ENCODE data around the gene OR52B6.
"Not testable (repeated sequence)": the region's sequence is repeated elsewhere in the genome, so short reads cannot be mapped to it uniquely, and the experiment has no call there.

The OR52B6 gene

DNA sequence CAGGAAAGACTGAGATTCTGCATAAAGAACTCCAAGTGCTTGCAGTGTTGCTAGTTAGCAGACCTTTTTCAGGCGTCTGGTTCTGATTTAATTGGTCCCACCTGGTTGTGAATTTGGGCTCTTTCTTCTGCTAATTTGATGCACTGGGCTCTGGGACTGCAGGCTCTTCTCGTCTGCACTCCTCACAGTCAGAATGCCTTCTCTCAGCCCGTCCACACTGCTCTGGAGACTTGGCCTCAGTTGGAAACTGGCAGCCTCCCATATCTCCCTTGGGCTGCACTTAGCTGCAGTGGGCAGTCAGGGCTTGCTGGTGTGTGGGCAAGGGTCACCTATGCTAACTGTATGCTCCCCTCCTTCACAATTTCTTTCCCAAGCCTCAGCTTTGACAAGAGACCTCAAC, 17.3 kb downstream of the OR52B6 start:
- no peak for DNase-seq

DNA sequence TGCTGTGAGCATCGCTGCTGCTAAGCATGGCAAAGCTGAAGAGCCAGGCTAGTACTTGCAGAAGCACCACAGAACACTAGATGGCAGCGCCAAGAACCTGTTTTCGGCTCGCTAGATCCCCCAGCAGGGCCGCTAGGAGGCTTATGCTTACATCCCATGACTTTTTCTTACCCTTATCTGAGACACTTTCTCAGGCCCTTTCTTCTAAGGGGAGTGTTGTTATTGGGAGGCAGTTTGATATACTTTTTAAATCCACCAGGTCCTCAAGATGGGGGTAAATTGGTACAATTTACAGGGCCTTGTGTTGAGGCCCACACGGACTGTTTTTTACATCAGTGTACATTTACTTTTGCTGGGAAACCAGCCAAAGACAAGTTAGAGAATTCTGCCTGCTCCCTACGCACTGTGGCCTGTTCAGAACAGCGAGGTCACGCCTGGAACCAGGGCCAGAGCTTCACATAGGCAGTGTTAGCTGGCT, 19.7 kb downstream of the OR52B6 start:
- peak; percentile 24 for DNase-seq

DNA sequence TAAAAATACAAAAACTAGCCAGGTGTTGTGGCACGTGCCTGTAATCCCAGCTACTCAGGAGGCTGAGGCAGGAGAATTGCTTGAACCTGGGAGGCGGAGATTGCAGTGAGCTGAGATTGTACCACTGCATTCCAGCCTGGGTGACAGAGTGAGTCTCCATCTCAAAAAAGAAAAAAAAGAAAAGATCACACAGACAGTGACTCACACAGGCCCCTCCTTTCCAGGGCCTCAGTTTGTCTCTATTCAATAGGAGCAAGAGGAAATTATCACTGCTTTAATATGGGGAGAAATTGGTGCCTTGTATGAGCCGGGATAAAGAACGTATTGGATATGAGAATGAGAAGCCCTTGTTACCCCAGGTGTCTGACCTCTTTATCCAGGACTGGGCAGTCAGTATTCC, 22.1 kb downstream of the OR52B6 start:
- not testable (repeated sequence) for DNase-seq

DNA sequence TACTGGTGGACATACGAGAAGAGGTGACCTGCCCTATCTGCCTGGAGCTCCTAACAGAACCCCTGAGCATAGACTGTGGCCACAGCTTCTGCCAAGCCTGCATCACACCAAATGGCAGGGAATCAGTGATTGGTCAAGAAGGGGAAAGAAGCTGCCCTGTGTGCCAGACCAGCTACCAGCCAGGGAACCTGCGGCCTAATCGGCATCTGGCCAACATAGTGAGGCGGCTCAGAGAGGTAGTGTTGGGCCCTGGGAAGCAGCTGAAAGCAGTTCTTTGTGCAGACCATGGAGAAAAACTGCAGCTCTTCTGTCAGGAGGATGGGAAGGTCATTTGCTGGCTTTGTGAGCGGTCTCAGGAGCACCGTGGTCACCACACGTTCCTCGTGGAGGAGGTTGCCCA, 22.6 kb downstream of the OR52B6 start:
- no peak for DNase-seq

DNA sequence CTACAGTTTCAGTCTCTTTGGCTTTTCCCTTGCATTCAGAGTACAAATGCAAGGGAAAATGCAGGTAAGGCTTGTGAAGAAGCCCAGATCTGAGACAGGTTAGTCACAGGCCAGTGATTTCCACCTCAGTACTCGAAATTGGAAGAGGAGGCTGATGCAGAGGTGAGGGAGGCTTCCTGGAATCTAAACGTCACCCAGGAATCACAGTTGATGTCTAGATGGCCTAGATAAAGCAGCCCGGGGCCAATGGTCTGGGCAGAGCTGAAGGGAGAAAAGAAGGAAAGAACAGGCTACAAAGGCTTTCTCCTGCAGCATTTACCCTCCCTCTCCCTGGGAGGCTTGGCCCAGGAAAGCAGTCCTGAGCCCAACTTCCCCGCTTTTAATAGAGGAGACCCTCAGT, 24.2 kb downstream of the OR52B6 start:
- DNase-seq = no peak

DNA sequence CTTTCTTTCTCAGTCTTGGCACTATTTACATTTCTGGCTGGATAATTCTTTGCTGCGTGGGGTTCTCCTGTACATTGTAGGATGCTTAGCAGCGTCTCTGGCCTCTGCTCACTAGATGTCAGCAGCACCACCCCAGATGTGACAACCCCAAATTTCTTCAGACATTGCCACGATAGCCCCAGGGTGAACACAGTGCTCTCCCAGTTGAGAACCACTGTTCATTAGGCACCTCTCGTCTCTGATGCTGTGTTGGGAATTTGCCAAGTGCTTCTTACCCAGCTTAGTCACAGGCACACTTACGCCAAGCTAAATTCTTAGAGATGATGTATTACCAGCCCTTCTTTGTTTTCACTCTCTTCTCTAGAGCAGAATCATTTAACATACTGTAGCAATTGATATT, 25.2 kb downstream of the OR52B6 start:
- no peak for DNase-seq

DNA sequence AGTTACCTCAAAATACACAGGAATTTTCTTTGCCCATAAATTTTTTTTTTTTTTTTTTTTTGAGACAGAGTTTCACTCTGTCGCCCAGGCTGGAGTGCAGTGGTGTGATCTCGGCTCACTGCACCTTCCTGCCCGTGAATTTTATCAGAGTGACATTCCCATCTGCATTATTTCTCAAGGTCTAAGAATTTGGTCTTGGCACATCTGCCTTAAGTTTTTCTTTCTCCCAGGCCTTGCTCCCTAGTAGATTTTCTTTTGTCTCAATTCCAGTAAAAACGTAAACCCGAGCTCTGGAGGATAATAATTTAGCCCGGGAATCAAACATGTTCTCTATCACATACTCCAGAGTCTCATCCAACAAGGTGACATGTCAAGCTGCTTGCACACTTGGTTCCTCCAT, 28.1 kb downstream of the OR52B6 start:
- no peak for DNase-seq

DNA sequence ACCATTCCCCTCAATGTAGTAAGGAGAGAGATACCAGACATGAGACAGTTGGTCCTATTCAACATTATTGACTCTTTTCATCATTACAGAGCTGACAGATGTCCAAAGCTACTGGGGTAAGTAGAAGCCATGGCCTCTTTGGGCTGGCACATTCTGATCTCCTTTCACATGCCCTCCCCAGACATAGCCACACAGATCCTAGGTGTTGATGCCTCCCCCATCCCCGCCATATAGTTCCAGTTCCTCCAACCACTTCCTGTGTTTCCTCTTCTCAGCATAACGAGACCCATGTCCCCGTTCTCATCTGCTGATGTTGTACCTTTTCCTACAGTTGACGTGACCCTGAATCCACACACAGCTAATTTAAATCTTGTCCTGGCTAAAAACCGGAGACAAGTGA, 29.8 kb downstream of the OR52B6 start:
- DNase-seq = no peak

DNA sequence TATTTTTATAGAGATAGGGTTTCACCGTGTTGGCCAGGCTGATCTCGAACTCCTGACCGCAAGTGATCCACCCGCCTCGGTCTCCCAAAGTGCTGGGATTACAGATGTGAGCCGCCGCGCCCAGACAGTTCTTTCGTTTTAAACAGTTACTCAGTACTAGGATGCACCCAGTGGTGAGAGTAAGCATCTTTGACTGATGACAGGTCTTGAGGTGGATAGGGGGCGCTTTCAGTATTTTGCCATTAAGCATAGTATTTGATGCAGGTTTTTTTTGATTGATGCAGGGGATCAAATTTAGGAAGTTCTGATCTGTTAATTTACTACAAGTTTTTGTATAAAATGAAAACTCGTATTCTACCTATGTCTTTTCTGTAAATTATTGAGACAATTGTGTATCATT, 30.9 kb downstream of the OR52B6 start:
- no peak for DNase-seq

DNA sequence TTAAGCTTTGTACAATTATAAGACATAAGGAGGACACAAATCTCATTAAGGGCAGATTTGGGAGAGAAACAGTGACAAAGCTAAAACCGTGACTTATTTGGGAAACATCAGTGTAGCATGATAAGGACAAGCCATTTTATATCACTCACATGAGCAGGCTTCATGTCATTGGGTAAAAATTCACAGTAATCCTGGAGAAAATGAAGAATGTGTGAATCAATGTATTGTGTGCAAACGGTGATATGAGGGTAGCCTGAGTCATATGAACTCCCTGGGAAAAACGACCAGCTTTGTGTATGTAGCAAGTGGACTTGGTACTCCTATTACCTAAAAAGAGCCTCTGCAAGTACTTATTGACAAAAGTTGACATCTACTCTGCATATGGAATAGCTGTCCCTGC, 38.1 kb downstream of the OR52B6 start:
- no peak for DNase-seq

DNA sequence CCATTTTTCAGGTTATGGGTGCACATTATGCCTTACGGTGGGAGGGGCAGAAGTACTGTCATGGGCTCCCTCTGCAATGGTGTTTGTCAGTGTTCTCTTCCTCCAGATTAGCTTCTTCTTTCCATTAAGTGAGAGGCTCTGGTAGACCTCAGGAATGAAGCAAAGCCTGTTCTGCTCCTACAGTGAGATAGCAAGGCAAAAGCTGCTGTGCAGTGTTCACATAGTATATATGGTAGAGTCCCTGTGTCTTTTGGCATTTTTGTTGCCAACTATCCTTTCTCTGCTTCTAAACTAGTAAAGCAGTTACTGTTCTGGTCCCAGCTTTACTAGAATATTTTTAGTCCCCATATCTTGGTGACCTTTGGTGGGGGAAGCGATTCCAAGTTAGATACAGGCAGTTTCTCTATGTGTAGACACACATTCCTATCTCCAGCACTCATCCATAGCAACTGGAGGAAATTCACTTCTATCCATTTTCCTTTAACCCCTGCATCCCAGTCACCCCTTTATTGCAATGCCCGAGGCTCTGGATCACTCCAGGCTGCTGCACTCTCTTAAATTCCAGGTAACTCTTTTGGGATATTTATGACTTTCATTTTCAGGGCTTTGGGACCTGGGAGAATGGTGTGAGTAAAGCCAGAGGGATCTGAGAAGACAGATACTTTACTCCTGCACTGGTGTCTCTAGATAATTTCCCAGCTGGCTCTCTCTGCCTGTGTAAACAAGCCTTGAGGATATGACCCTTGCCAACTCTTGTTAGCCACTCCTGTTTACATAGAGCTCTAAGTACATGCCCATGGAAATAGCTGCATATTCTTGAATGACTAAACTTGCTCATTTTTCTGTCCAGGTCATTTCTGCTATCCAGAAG, 40.2 kb downstream of the OR52B6 start:
- DNase-seq = no peak

DNA sequence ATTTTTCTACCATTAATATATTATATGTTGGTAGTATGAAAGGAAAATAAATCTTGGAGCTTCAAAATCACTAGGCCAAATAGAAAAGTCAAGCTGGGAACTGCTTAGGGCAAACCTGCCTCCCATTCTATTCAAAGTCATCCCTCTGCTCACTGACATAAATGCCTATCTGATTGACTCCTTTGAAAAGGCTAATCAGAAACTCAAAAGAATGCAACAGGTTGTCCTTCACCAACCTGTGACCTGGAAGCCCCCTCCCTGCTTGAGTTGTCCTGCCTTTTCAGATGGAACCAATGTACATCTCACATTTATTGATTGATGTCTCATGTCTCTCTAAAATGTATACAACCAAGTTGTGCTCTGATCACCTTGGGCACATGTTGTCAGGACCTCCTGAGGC, 40.9 kb downstream of the OR52B6 start:
- no peak for DNase-seq

DNA sequence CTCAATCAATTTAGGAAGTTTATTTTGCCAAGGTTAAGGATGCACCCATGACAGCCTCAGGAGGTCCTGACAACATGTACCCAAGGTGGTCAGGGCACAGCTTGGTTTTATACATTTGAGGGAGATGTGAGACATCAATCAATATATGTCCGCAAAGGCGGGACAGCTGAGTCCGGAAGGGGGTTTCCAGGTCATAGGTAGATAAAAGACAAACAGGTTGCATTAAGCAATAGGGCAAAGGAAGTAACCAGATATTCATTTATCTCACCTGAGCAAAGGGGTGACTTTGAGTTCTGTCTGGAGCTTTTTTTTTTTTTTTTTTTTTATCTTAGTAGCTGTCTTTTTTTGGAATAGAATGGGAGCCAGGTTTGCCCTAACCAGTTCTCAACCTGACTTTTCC, 42.1 kb downstream of the OR52B6 start:
- no peak for DNase-seq

DNA sequence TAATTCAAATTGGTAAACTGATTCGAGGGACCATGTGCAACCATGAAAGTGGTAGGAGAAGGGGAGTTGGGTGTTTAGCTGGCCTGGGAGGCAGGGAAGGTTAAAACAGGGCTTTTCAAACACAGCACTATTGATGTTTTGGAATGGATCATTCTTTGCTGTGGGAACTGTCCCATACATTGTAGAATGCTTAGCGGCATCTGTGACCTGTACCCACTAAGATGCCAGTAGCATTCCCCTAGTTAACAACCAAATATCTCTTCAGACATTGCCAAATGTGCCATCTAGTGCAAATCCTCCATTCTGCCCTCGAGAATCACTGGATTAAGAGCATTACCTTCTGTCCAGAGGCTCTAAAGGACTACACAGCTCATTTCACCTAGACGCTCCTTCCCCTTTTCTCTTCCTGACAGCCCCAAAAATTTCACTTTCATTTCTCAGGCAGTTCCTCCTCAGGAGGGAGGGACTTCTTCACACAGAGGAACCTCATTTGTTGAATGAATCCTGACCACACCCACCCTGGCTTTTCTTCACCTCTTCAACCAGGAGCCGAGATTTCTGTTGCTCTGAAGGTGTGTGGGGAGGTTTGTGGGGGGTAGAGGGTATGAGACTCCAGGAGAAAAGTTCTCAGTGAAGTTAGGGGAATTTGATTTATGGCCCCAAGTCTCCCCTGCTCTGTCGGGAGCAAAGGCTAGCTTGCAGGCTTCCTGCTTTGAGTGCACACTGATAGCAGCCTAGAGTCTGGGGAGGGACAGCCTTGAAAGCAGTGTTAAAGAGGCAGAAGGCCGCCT, 44.0 kb downstream of the OR52B6 start, which contains the start of gene TRIM34:
TSS of gene TRIM34 (plus strand) at position 513 of the 791 bp plus-strand sequence. CDS start 7,331 bp downstream, outside the sequence.
- peak; percentile 18 for DNase-seq

DNA sequence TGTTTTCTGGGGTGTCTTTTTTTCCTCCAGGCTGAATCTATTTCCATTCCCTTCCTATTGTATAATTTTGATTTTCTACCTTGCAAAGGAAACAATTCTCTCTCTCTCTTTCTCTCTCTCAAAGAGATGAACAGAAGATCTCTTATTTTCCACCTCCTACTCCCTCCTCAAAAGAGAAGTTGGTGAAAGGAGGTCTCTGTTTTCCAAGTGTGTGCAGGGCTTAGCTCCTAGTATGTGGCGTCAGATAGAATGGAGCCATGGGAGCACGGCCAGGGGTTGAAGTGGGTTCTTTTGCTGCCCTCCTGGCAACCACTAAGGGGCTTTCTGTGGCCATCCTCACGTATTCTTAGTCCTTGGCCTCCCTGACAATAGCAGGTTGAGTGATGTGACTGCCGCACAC, 44.6 kb downstream of the OR52B6 start:
- DNase-seq = no peak

DNA sequence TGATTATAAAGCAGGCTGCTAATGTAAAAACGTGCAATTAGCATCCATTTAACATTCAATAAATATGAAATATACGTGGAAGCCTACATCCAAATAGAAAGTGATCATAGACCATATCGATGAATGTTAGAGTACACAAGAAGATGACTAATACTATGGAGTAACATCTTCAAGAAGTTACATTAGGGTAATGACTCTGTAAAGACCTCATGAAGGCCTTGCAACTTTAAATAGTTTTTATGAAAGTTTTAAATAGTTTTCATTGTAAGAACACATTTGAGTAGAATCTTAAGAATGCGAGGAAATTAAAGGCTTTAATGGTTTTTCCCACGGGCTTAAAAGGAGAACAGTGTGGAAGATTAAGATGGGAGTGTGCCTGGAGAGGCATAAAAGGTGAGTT, 45.5 kb downstream of the OR52B6 start:
- DNase-seq = no peak

DNA sequence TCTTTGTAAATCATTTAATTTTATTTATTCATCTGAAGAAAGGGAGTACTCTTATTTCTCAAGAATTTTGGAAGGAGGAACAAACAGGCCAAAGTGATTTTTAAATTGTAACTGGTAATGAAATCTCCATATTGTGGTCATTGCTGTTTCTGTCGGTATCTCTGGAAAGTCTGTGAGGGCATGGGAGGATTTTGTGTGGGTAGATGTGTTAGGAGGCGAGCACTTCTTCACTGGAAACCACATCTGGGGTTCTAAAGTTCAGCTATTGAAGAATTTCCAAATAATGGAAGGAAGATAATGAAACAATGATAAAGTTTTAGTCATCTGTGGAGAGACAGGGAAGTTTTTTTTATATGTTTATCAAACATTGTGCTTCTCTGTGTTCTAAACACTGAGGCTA, 50.7 kb downstream of the OR52B6 start:
- no peak for DNase-seq

Data from NCI-H1048 (cell line).